Loucy (cell line): ENCODE measurements around the gene ASTN2.

Source experiments
- H2AFZ ChIP-seq: fragments of 200-600 bp; sonication (generic); 2 replicates; pipeline ENCODE4 v1.6.0; 2016; ENCODE audit warnings: antibody characterized with exemption, mild to moderate bottlenecking, low read length, moderate library complexity
- H3F3A ChIP-seq: fragments of 200-600 bp; 2 replicates; pipeline ENCODE4 v1.6.0; 2016; ENCODE audit warnings: antibody characterized with exemption, low read depth, mild to moderate bottlenecking
- H3K27me3 ChIP-seq: fragments of 200-600 bp; sonication (generic); 2 replicates; pipeline ENCODE4 v1.6.1; 2014; ENCODE audit warnings: low read length, mild to moderate bottlenecking; ENCODE audit not compliant: insufficient read depth, poor library complexity, severe bottlenecking
- H3K36me3 ChIP-seq: fragments of 200-600 bp; sonication (generic); 2 replicates; pipeline ENCODE4 v1.6.1; 2016; ENCODE audit warnings: low read length; ENCODE audit not compliant: insufficient read depth
- H3K4me1 ChIP-seq: fragments of 200-600 bp; sonication (generic); 2 replicates; pipeline ENCODE4 v1.5.1; 2014; ENCODE audit warnings: low read length, mild to moderate bottlenecking; ENCODE audit not compliant: insufficient read depth, poor library complexity, severe bottlenecking
- H3K4me2 ChIP-seq: fragments of 200-600 bp; sonication (generic); 2 replicates; pipeline ENCODE4 v1.6.0; 2014; ENCODE audit warnings: antibody characterized with exemption, low read length, low read depth, mild to moderate bottlenecking; ENCODE audit not compliant: poor library complexity, severe bottlenecking
- H3K4me3 ChIP-seq: fragments of 200-600 bp; sonication (generic); 2 replicates; pipeline ENCODE4 v1.5.1; 2014; ENCODE audit warnings: low read length, mild to moderate bottlenecking, mixed read lengths; ENCODE audit not compliant: poor library complexity, severe bottlenecking
- H3K79me2 ChIP-seq: fragments of 200-600 bp; sonication (generic); 2 replicates; pipeline ENCODE4 v1.6.1; 2014; ENCODE audit warnings: low read length; ENCODE audit not compliant: insufficient read depth
- H3K9ac ChIP-seq: fragments of 200-600 bp; sonication (generic); 2 replicates; pipeline ENCODE4 v1.6.0; 2014; ENCODE audit warnings: mild to moderate bottlenecking, low read depth, low read length, moderate library complexity; ENCODE audit not compliant: poor library complexity, severe bottlenecking
- H3K9me2 ChIP-seq: fragments of 200-600 bp; sonication (generic); replicated peaks from 2 replicates; pipeline ENCODE4 v1.6.1; 2016; ENCODE audit warnings: low read depth, low read length, mixed read lengths
- H3K9me3 ChIP-seq: fragments of 200-600 bp; sonication (generic); 2 replicates; pipeline ENCODE4 v1.6.1; 2014; ENCODE audit warnings: mild to moderate bottlenecking, antibody characterized with exemption, low read length, low read depth; ENCODE audit not compliant: insufficient read depth
- H4K20me1 ChIP-seq: fragments of 200-600 bp; sonication (generic); 2 replicates; pipeline ENCODE4 v1.6.0; 2014; ENCODE audit warnings: antibody characterized with exemption, low read length, mild to moderate bottlenecking; ENCODE audit not compliant: insufficient read depth, poor library complexity, severe bottlenecking
- EZH2phosphoT487 ChIP-seq: fragments of 200-600 bp; IDR thresholded peaks from 2 replicates; pipeline ENCODE4 v1.6.1; 2018; ENCODE audit warnings: antibody characterized with exemption, mild to moderate bottlenecking, moderate library complexity, borderline replicate concordance
- TF ChIP-seq, protein P1 (sequence below): fragments of 200-600 bp; sonication (generic); conservative IDR thresholded peaks from 2 replicates; pipeline ENCODE4 v1.5.1; 2014; ENCODE audit warnings: mild to moderate bottlenecking, antibody characterized with exemption, low read length

ASTN2 gene

DNA sequence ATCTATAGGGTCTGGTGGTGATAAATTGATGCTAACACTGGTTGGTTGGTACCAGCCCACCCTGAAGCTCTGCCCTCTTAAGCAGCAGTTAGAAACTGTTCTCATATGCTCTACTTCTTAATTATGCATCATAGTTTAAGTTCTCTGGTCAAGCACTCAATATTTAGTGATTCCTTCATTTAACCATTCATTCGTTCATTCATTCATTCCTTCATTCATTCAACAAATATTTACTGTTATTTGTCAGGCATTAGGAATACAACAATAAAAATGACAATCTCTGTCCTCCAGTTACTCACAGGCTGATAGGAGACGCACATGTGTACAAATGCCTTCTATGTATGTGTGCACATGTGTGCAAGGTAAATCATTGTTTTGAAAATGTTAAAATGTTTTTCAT is 673.1 kb downstream of the ASTN2 start:
- Histone ChIP-seq H3K9ac (no peak overlapping the region), H3F3A (no peaks in the 10 kb centered on the region), H3K79me2 (no peaks in the 10 kb centered on the region), H3K4me1 (no peaks in the 10 kb centered on the region), H3K9me2 (no peaks in the 10 kb centered on the region), H3K4me3 (no peak overlapping the region), H2AFZ (no peak overlapping the region), H3K27me3 (no peaks in the 10 kb centered on the region), H3K4me2 (no peak overlapping the region), H3K9me3 (no peaks in the 10 kb centered on the region), H4K20me1 (no peaks in the 10 kb centered on the region), H3K36me3 (no peaks in the 10 kb centered on the region)
- no peak for TF ChIP-seq EZH2phosphoT487
- TF ChIP-seq, protein P1, sequence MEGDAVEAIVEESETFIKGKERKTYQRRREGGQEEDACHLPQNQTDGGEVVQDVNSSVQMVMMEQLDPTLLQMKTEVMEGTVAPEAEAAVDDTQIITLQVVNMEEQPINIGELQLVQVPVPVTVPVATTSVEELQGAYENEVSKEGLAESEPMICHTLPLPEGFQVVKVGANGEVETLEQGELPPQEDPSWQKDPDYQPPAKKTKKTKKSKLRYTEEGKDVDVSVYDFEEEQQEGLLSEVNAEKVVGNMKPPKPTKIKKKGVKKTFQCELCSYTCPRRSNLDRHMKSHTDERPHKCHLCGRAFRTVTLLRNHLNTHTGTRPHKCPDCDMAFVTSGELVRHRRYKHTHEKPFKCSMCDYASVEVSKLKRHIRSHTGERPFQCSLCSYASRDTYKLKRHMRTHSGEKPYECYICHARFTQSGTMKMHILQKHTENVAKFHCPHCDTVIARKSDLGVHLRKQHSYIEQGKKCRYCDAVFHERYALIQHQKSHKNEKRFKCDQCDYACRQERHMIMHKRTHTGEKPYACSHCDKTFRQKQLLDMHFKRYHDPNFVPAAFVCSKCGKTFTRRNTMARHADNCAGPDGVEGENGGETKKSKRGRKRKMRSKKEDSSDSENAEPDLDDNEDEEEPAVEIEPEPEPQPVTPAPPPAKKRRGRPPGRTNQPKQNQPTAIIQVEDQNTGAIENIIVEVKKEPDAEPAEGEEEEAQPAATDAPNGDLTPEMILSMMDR: no peak

DNA sequence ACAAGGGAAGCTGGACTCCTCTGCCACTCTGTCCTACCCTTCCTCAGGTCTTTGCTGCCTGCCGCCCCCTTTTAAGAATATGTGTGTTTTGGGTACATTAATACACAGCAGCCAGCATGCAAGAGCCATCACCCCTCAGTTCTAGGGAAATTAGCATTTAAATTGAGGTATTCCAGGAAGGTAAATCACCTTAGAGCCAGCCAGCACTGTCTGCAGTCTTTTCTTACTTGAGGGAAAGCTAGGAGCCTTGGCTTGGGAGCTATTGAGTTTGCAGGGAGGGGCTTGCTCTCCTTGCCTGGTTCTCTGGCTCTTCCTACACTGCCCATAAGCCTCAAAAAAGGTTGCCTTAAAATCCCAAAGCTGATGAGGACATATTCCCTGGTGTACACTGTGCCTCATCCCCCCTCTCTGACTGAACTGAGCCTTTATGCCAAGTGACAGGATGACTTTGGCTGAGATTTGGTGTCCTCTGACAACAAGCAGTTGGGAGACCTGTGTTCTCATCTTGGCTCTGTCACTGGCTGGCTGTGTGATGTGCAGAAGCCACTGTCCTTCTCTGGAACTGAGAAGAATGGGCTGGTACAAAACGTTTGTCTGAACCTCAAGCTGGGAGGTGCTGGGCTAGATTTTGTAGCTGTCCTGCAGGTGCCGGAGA is 673.6 kb downstream of the ASTN2 start:
- Histone ChIP-seq H2AFZ (no peak overlapping the region), H4K20me1 (no peaks in the 10 kb centered on the region), H3K9ac (no peak overlapping the region), H3K36me3 (no peaks in the 10 kb centered on the region), H3K4me1 (no peaks in the 10 kb centered on the region), H3F3A (no peaks in the 10 kb centered on the region), H3K4me2 (no peak overlapping the region), H3K9me2 (no peaks in the 10 kb centered on the region), H3K4me3 (no peak overlapping the region), H3K9me3 (no peaks in the 10 kb centered on the region), H3K79me2 (no peaks in the 10 kb centered on the region), H3K27me3 (no peaks in the 10 kb centered on the region)
- TF ChIP-seq EZH2phosphoT487: no peak

DNA sequence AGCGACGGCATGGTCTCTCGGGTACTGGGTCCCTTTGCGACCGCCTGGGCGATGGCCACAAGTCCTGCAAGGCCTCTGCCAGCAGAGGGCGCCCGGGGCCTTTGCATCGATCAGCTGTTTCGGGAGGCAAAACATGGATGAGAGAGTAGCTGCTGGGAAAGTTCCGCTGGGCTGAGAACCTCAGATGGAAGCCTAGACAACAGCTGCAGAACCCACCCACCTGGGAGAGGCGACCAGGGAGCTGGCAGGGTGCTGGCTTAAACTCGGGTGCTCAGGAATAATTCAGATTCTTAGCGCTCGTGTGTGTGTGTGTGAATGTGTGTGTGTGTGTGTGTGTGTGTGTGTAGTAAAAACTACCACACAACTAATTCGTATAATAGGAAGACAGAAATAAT is 677.7 kb downstream of the ASTN2 start:
- Histone ChIP-seq H3K4me1 (no peaks in the 10 kb centered on the region), H4K20me1 (no peaks in the 10 kb centered on the region), H3K4me3 (no peak overlapping the region), H3K79me2 (no peaks in the 10 kb centered on the region), H3K27me3 (no peaks in the 10 kb centered on the region), H2AFZ (no peak overlapping the region), H3K36me3 (no peaks in the 10 kb centered on the region), H3K9me3 (no peaks in the 10 kb centered on the region), H3K4me2 (no peak overlapping the region), H3K9ac (no peak overlapping the region), H3F3A (no peaks in the 10 kb centered on the region), H3K9me2 (no peaks in the 10 kb centered on the region)
- TF ChIP-seq, protein P1: peak; percentile 84
- no peak for TF ChIP-seq EZH2phosphoT487
